ENCODE measurements around the gene PPP1R3F.

- TF ChIP-seq CTCF (IDR thresholded peaks at IDR 0.05) (no peak), REST (IDR thresholded peaks at IDR 0.05) (no peak), EP300 (IDR thresholded peaks at IDR 0.05) (no peak), MAZ (IDR thresholded peaks at IDR 0.05; ENCODE audit: borderline replicate concordance, low read depth, low read length) (no peak), RNF2 (IDR thresholded peaks at IDR 0.05; ENCODE audit: borderline replicate concordance, low read depth) (no peak), E2F6 (IDR thresholded peaks at IDR 0.05; ENCODE audit: borderline replicate concordance, low read depth) (no peak), JUN (IDR thresholded peaks at IDR 0.05) (no peak), CHD4 (IDR thresholded peaks at IDR 0.05; ENCODE audit: borderline replicate concordance) (no peak)
Measured at GRCh38 chrX:49247916-49248811, 21.4 kb upstream of the PPP1R3F start.
